Eye (tissue), 1 donor: ENCODE data around the gene FSD1L.
A peak's percentile ranks its signal among the peaks of the same experiment; 100 is the strongest.

Experiments used
- DNase-seq: peaks from one replicate; pipeline ENCODE4 v3.0.0-alpha.2; 2015

FSD1L gene

GRCh38 chr9:105447814-105448812, at the start of gene FSD1L:
Gene FSD1L, plus strand, starts transcription at chr9:105448034. Its CDS starts 187 bp downstream, at chr9:105448221.
- peak; percentile 96 for DNase-seq

DNA sequence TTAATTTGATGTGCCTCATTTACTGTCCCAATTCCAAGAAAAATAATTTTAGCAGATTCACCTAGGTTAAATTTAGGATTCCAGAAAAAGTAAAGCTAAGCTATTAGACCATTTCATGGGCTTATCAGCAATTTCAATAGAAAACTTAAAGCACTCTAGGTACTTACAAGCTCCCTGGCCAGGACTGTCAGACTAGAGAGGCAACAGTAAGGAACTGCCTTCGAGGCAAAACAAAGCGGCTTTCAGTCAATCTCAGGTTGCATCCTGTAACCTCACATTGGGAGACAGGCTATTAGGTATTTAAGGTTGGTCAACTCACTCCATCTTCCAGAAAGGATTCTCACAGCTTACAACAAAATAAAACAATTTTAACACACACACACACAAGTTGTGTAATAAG, 48.7 kb upstream of the FSD1L start:
- DNase-seq = no peak

- DNase-seq = peak; percentile 25
These were observed 46.2 kb upstream of the FSD1L start for GRCh38 chr9:105401651-105402050.

- no peak for DNase-seq
These were observed 44.1 kb upstream of the FSD1L start for GRCh38 chr9:105403552-105404248.

- DNase-seq = no peak
These were observed 42.2 kb upstream of the FSD1L start for GRCh38 chr9:105405514-105406131.

- DNase-seq = no peak
These were observed 41.5 kb upstream of the FSD1L start for GRCh38 chr9:105406369-105406768.

DNA sequence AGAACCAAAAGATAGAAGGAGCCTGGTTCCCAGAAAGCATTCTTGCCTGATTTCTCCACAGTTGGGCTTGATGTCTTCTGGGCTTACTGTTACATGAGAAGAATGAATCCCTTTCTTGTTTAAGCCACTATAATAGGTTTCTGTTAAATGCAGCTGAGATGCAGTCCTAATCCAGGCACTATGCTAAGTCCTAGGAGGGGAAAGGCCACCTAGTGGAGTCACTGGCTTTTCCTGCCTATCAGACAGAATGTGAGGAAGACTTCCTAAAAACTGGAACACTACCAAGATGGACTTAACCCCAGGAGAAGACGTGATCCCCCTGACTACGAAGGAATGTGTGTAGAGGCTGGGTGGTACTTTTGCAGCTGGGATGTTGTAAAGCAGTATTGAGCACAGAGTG, 34.3 kb upstream of the FSD1L start:
- DNase-seq = peak; percentile 27

- DNase-seq = peak; percentile 91
These were observed 32.7 kb upstream of the FSD1L start for GRCh38 chr9:105414947-105415661.

- no peak for DNase-seq
These were observed 32.2 kb upstream of the FSD1L start for GRCh38 chr9:105415662-105415980.

DNA sequence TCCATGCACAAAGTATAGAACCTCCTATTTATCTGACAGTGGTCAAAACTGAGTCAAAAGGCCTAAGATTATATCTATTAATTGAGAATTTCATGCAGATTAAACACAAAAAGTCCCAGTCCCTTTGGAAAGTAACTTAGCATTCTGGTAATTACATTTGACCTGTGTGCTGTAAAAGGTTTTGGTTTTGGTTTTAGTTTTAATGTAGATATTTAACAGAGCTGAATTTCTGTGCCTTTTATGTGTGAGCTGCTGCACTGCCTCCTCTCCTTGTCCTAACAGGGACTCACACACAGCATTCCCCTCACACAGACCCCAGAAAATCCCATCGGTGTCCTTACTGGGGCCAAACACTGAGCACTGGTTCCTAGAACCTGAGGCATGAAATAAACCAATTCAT, 31.0 kb upstream of the FSD1L start:
- no peak for DNase-seq

- DNase-seq = no peak
These were observed 29.0 kb upstream of the FSD1L start for GRCh38 chr9:105418588-105419500.

DNA sequence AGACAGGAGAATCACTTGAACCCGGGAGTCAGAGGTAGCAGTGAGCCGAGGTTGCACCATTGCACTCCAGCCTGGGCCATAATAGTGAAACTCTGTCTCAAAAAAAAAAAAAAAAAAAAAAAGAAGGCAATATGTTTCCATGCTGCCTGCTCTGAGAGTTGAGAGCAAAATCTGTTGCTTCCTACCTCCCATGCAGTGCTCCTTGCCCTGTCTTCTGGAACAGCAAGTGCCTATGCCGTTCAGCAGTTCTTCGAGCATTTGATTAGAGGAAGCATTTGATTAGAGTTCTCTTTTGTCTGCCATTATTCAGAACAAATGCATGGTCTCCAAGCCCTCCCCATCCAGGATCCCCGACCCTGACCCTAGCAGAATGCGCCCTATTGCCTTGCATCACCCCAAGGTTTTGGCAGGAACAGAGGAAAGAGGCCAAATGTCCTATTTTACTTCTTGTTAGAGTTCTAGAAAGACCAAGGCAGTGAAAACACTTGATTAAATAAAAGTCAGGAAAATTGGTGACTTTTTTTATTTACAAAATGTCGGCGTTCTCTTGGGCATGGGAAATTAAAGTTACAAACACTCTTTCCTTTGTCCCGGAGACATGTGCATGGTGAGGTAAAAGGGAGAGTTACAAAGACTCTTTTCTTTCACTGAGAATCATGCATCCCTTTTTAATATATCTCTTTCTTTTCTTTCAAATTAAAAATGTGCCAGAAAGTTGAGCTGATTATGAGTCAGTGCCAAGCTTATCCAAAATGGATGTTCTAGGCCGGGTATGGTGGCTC, 27.8 kb upstream of the FSD1L start:
- DNase-seq = no peak

- no peak for DNase-seq
These were observed 26.7 kb upstream of the FSD1L start for GRCh38 chr9:105421154-105421553.

GRCh38 chr9:105421864-105422263, 26.0 kb upstream of the FSD1L start:
- DNase-seq = no peak

- no peak for DNase-seq
These were observed 21.9 kb upstream of the FSD1L start for GRCh38 chr9:105425816-105426433.

DNA sequence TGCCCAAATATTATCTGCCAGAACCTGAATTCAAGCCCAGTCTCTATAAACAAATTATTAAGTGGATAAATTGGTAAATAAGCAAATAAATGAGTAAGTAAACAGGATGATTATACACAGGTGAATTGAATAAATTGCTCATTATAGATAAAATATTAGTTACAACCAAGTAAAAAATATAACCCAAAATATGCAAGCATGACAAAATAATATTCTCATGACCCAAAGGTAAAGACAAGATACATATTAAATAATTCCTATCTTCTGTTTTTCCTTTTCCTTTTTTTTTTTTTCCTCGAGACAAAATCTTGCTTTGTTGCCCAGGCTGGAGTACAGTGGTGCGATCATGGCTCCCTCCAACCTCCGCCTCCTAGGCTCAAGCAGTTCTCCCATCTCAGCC, 21.2 kb upstream of the FSD1L start:
- DNase-seq = no peak

DNA sequence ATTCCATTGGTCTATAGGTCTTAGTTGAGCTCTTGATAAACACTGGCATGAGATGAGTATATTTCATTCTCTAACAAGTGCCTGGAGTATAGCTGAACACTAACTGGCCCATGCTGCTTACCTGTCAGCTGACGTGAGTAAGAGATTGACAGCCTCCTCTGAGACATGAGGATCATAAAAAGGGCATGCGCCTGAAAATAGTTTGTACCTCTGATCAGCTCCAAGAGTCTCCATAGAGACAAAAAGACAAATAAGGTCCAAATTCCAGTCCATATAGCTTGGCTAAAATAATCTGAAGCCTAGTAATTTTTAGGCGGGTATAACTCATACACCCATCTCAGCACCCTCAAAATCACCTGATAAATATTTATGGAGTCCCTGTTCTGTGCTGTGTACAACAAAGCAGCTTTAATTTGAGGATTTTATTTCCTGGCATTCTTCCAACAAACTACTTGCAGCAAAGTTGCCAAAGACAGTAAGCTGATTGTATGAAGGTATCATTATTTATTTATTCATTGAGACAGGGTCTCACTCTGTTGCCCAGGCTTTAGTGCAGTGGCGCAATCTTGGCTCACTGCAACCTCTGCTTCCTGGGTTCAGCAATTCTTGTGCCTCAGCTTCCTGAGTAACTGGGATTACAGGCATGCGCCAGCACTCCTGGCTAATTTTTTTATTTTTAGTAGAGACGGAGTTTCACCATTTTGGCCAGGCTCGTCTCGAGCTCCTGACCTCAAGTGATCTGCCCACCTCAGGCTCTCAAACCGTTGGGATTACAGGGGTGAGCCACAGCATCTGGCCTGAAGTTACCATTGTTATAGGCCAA, 16.2 kb upstream of the FSD1L start:
- DNase-seq = no peak

DNA sequence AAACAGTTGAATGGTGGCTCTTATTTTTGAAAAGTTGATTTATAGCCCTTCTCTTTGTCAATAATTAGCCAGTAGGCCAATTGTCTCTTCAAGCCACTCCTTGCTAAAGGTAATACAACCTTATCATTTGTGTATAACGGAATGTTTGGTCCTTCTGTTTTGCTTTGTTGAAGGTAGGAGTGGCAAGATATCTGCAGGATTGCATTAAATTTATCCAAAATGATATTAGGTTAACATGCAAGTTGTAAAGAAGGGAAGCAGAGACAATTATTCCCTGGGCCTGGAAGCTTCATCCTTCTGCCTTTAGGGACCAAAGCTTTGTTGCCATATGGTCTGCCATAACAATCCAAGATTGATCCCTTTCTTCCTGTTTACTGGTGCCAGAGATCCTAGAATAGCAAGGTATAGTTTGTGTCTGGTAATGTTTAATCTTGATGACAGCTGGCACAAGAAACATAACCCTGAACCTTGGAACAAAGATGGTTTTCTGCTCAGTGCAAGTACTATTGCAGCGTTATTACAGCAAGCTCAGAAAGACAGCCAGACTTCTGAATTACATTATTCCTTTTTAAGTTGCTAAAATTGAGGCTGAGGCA, 15.5 kb upstream of the FSD1L start:
- no peak for DNase-seq

- DNase-seq = no peak
These were observed 12.4 kb upstream of the FSD1L start for GRCh38 chr9:105435453-105435852.
